Suprapubic skin (tissue), 4 donors: ENCODE measurements around the gene RNF19B. TPM values are rescaled to one million over a fixed set of nuclear protein-coding genes. Genes with fewer than 3 reads are reported as not detected.

ENCODE experiments used
- DNase-seq, 2 donors: peaks; one replicate each; pipeline ENCODE4 v3.0.0-alpha.2; 2019; ENCODE audit warnings: low spot score in 2 of 2
- H3K27ac ChIP-seq: fragments of 200-600 bp; sonication (generic); one replicate; pipeline ENCODE4 v1.5.1; 2019
- H3K27me3 ChIP-seq: fragments of 200-600 bp; sonication (generic); one replicate; pipeline ENCODE4 v1.5.1; 2019
- H3K36me3 ChIP-seq: fragments of 200-600 bp; sonication (generic); one replicate; pipeline ENCODE4 v1.5.1; 2019
- H3K4me1 ChIP-seq: fragments of 200-600 bp; sonication (generic); one replicate; pipeline ENCODE4 v1.5.1; 2019
- H3K4me3 ChIP-seq: fragments of 200-600 bp; sonication (generic); one replicate; pipeline ENCODE4 v1.5.1; 2019; ENCODE audit warnings: mild to moderate bottlenecking
- H3K9me3 ChIP-seq: fragments of 200-600 bp; sonication (generic); one replicate; pipeline ENCODE4 v1.5.1; 2019
- EP300 ChIP-seq: sonication (generic); formaldehyde crosslinking; IDR thresholded peaks from one replicate; pipeline ENCODE4 v1.6.1; 2017; ENCODE audit warnings: antibody characterized with exemption
- POLR2A ChIP-seq, 2 donors: fragments of 450-650 bp; IDR thresholded peaks; one replicate each; pipeline ENCODE4 v1.6.1; 2017; ENCODE audit warnings: antibody characterized with exemption in 2 of 2, mild to moderate bottlenecking in 2 of 2, moderate library complexity in 2 of 2
- POLR2AphosphoS5 ChIP-seq, 3 donors: sonication (generic); formaldehyde crosslinking; IDR thresholded peaks; one replicate each; pipeline ENCODE4 v1.6.1; 2017; ENCODE audit warnings: antibody characterized with exemption in 3 of 3
- WGBS: methylation state at CpG from one replicate; pipeline ENCODE4 v1.1.5; 2018; 5-methylcytosine and 5-hydroxymethylcytosine counted together
- total RNA-seq, 4 donors: library from RNA; depleted of rRNA; stranded (reverse); fragments of >200 nt; gene quantifications; one replicate each; pipeline ENCODE4 v1.1.0, GENCODE V29; 2016
- TF ChIP-seq, protein P1 (sequence below), 2 donors: fragments of 200-600 bp in 1 of 2; fragments of 450-650 bp in 1 of 2; sonication (generic) in 1 of 2; IDR thresholded peaks; one replicate each; pipeline ENCODE4 v1.5.1; 2016 to 2019; ENCODE audit warnings: antibody characterized with exemption in 2 of 2, mild to moderate bottlenecking in 1 of 2, moderate library complexity in 1 of 2

Gene RNF19B
- total RNA-seq, 4 donors from 2014 or later, result 33.1 to 55.5 (median 43.0) TPM

GRCh38 chr1:32928285-32928684 is 36.3 kb downstream of the RNF19B start:
- no peaks in the 10 kb centered on the region for H3K9me3 ChIP-seq
- peaks cover 17% of the 10 kb centered on the region for H3K4me1 ChIP-seq
- 92% methylated on average over 2 of the region's 2 CpGs for WGBS
- H3K36me3 ChIP-seq, result no peaks in the 10 kb centered on the region
- TF ChIP-seq POLR2AphosphoS5 (IDR thresholded peaks at IDR 0.05), result no peak
- TF ChIP-seq POLR2A (IDR thresholded peaks at IDR 0.05), result no peak
- no peak for TF ChIP-seq EP300
- TF ChIP-seq, protein P1, sequence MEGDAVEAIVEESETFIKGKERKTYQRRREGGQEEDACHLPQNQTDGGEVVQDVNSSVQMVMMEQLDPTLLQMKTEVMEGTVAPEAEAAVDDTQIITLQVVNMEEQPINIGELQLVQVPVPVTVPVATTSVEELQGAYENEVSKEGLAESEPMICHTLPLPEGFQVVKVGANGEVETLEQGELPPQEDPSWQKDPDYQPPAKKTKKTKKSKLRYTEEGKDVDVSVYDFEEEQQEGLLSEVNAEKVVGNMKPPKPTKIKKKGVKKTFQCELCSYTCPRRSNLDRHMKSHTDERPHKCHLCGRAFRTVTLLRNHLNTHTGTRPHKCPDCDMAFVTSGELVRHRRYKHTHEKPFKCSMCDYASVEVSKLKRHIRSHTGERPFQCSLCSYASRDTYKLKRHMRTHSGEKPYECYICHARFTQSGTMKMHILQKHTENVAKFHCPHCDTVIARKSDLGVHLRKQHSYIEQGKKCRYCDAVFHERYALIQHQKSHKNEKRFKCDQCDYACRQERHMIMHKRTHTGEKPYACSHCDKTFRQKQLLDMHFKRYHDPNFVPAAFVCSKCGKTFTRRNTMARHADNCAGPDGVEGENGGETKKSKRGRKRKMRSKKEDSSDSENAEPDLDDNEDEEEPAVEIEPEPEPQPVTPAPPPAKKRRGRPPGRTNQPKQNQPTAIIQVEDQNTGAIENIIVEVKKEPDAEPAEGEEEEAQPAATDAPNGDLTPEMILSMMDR (IDR thresholded peaks at IDR 0.05), result no peak
- H3K4me3 ChIP-seq, result no peak overlapping the region
- DNase-seq, result no peak
- peaks cover 24% of the 10 kb centered on the region for H3K27me3 ChIP-seq
- no peak overlapping the region for H3K27ac ChIP-seq

DNA sequence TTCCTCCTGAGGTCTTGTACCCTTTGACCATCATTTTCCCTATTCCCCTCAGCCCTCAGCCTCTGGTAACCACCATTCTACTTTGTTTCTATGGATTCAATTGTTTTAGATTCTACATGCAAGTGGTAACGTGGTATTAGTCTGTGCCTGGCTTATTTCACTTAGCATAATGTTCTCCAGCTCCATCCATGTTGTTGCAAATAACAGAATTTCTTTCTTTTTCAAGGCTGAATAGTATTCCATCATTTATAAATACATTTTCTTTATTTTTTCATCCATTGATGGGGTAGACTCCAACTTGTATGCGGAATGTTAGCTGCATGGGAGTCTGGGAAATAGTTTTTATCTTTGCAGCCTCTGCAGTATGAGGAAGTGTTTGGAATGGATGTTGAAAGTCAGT is 37.2 kb downstream of the RNF19B start:
- DNase-seq, result no peak
- Histone ChIP-seq H3K4me1 (peaks cover 16% of the 10 kb centered on the region), H3K27me3 (peaks cover 31% of the 10 kb centered on the region), H3K27ac (no peak overlapping the region), H3K36me3 (no peaks in the 10 kb centered on the region), H3K4me3 (no peak overlapping the region), H3K9me3 (no peaks in the 10 kb centered on the region)
- WGBS, result 94% methylated on average over 2 of the region's 2 CpGs
- TF ChIP-seq POLR2A (IDR thresholded peaks at IDR 0.05), result no peak
- TF ChIP-seq, protein P1 (IDR thresholded peaks at IDR 0.05), result no peak
- no peak for TF ChIP-seq EP300
- TF ChIP-seq POLR2AphosphoS5 (IDR thresholded peaks at IDR 0.05), result no peak

- DNase-seq, result no peak
- Histone ChIP-seq H3K27me3 (peaks cover 33% of the 10 kb centered on the region), H3K4me1 (peaks cover 16% of the 10 kb centered on the region), H3K4me3 (no peak overlapping the region), H3K9me3 (no peaks in the 10 kb centered on the region), H3K27ac (no peak overlapping the region), H3K36me3 (no peaks in the 10 kb centered on the region)
- TF ChIP-seq, protein P1 (IDR thresholded peaks at IDR 0.05), result no peak
- TF ChIP-seq EP300, result no peak
- TF ChIP-seq POLR2AphosphoS5 (IDR thresholded peaks at IDR 0.05), result no peak
- TF ChIP-seq POLR2A (IDR thresholded peaks at IDR 0.05), result no peak
- 90% methylated on average over 6 of the region's 6 CpGs for WGBS
Measured at GRCh38 chr1:32926562-32926961, 38.0 kb downstream of the RNF19B start.

DNA sequence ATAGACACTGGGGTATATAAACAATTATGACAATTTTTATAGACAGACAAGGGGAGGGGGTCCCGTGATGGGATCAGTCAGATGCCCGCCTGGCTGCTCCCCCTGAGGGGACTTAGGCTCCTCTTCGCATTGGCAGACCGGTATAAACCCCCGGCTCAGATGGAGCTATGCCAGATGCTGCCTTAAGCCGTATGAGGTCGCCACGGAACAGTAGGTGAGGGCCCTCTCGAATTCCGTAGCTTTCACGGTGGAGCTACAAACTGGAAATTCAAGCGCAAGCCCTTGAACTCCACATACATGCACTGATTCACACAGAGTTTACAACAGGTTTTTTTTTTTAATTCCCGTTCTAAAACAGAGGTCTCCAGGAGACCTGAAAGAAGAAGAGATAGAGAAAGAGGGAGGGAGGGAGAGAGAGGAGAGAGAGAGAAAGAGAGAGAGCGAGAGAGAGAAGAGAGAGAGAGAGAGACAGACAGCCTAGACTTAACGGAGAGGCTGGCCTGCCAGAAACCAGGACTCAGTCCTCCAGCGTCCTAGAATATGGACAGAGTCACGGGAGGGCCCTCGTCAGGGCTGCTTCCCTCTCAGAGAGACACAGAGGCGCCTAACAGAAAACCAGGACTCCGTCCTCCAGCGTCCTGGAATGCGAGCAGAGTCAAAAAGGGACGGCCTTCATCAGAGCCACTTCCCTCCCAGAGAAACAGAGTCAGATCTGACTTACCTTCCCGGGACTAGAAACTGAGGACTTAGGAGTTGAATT is 39.0 kb downstream of the RNF19B start:
- no peak overlapping the region for H3K4me3 ChIP-seq
- no peaks in the 10 kb centered on the region for H3K36me3 ChIP-seq
- no peak overlapping the region for H3K27ac ChIP-seq
- WGBS, result 19% methylated on average over 24 of the region's 24 CpGs
- DNase-seq, result no peak
- TF ChIP-seq EP300, result no peak
- TF ChIP-seq POLR2A (IDR thresholded peaks at IDR 0.05), result no peak
- TF ChIP-seq, protein P1 (IDR thresholded peaks at IDR 0.05), result no peak
- no peak for TF ChIP-seq POLR2AphosphoS5 (IDR thresholded peaks at IDR 0.05)
- no peaks in the 10 kb centered on the region for H3K9me3 ChIP-seq
- peaks cover 33% of the 10 kb centered on the region for H3K27me3 ChIP-seq
- peaks cover 16% of the 10 kb centered on the region for H3K4me1 ChIP-seq

- H3K4me1 ChIP-seq, result peaks cover 16% of the 10 kb centered on the region
- 22% methylated on average over 13 of the region's 31 CpGs for WGBS
- H3K4me3 ChIP-seq, result no peak overlapping the region
Measured at GRCh38 chr1:32924881-32925344, 39.7 kb downstream of the RNF19B start.

More at GRCh38 chr1:32924881-32925344, 39.7 kb downstream of the RNF19B start:
- no peak for DNase-seq
- Histone ChIP-seq H3K27ac (no peak overlapping the region), H3K9me3 (no peaks in the 10 kb centered on the region), H3K36me3 (no peaks in the 10 kb centered on the region), H3K27me3 (peaks cover 33% of the 10 kb centered on the region)
- TF ChIP-seq EP300 (no peak), POLR2A (IDR thresholded peaks at IDR 0.05) (no peak), POLR2AphosphoS5 (IDR thresholded peaks at IDR 0.05) (no peak)
- TF ChIP-seq, protein P1 (IDR thresholded peaks at IDR 0.05), result no peak
